T-cell (primary cell): ENCODE results near the gene CCDC106. TPM values are rescaled to one million over a fixed set of nuclear protein-coding genes. Genes with fewer than 3 reads are reported as not detected.

Source experiments
- ATAC-seq, 4 experiments: fragments of 200-7000 bp in 3 of 4; fragments of 150-1000 bp in 1 of 4; cut with Tn5 transposase; replicated peaks in 1 of 4; 1 replicate in 3 of 4; 2 replicates in 1 of 4; pipeline ENCODE4 v1.10.0; 2021; ENCODE audit warnings: moderate library complexity in 3 of 4, mild to moderate bottlenecking in 2 of 4, moderate number of reproducible peaks in 1 of 4
- CTCF ChIA-PET, 2 donors: fragments of 300-600 bp; sonication (Branson Sonifier 250); formaldehyde crosslinking; loops; one replicate each; lab custom pipeline; 2022; ENCODE audit warnings: antibody characterized with exemption in 2 of 2; lab: Charles Lee
- POLR2A ChIA-PET, 2 donors: fragments of 300-600 bp; sonication (Branson Sonifier 250); formaldehyde crosslinking; loops; one replicate each; lab custom pipeline; 2022; ENCODE audit warnings: antibody characterized with exemption in 2 of 2; lab: Charles Lee
- DNase-seq, 35 experiments: peaks; one replicate each; pipeline versions ENCODE4 v3.0.0 to v3.0.0-alpha.2; 2013 to 2023
- H3K27ac ChIP-seq: one replicate; pipeline ENCODE4 v1.5.1; 2013; ENCODE audit warnings: low read length
- H3K27me3 ChIP-seq, 2 experiments: replicated peaks in 1 of 2; 1 replicate in 1 of 2; 2 replicates in 1 of 2; pipeline versions ENCODE4 v1.6.1 to v1.7.0; 2013; ENCODE audit warnings: low read length in 1 of 2, mixed read lengths in 1 of 2; ENCODE audit not compliant: control insufficient read depth in 2 of 2, insufficient read depth in 2 of 2; ENCODE audit errors: extremely low read depth in 1 of 2
- H3K36me3 ChIP-seq, 2 donors: 1 replicate in 1 of 2; 2 replicates in 1 of 2; pipeline versions ENCODE4 v1.6.1 to v1.7.0; 2013; ENCODE audit warnings: low read length in 1 of 2; ENCODE audit not compliant: control insufficient read depth in 2 of 2, insufficient read depth in 1 of 2; ENCODE audit errors: extremely low read depth in 1 of 2
- H3K4me1 ChIP-seq, 2 experiments: 1 replicate in 1 of 2; 2 replicates in 1 of 2; pipeline versions ENCODE4 v1.6.1 to v1.7.0; 2013; ENCODE audit warnings: low read length in 2 of 2, mixed read lengths in 1 of 2; ENCODE audit not compliant: insufficient read depth in 2 of 2, control insufficient read depth in 1 of 2; ENCODE audit errors: extremely low read depth in 1 of 2
- H3K4me3 ChIP-seq, 2 donors: 1 replicate in 1 of 2; 2 replicates in 1 of 2; pipeline versions ENCODE4 v1.5.1 to v1.7.0; 2013; ENCODE audit warnings: mild to moderate bottlenecking in 2 of 2, low read length in 1 of 2, moderate library complexity in 1 of 2; ENCODE audit not compliant: control insufficient read depth in 1 of 2; ENCODE audit errors: extremely low read depth in 1 of 2
- H3K9me3 ChIP-seq: 2 replicates; pipeline ENCODE4 v1.7.0; 2013
- H3K27ac Mint-ChIP-seq, 2 donors: one replicate each; pipeline ENCODE4 v1.8.0; 2020 to 2021; ENCODE audit warnings: mild to moderate bottlenecking in 2 of 2, mixed read lengths in 2 of 2
- H3K27me3 Mint-ChIP-seq, 2 donors: one replicate each; pipeline ENCODE4 v1.8.0; 2021 to 2022; ENCODE audit warnings: mixed read lengths in 2 of 2
- H3K36me3 Mint-ChIP-seq: one replicate; pipeline ENCODE4 v1.8.0; 2021; ENCODE audit warnings: mixed read lengths
- H3K4me1 Mint-ChIP-seq, 3 donors: one replicate each; pipeline ENCODE4 v1.8.0; 2020 to 2022; ENCODE audit warnings: mixed read lengths in 3 of 3, mild to moderate bottlenecking in 1 of 3
- H3K4me3 Mint-ChIP-seq, 3 donors: one replicate each; pipeline ENCODE4 v1.8.0; 2020 to 2022; ENCODE audit warnings: mild to moderate bottlenecking in 3 of 3, mixed read lengths in 3 of 3, moderate library complexity in 3 of 3
- H3K9me3 Mint-ChIP-seq, 3 donors: one replicate each; pipeline ENCODE4 v1.8.0; 2020 to 2022; ENCODE audit warnings: mixed read lengths in 3 of 3
- WGBS: methylation state at CpG from one replicate; pipeline ENCODE4 v1.1.5; 2013; ENCODE audit warnings: missing lambda C conversion rate; ENCODE audit not compliant: insufficient coverage; 5-methylcytosine and 5-hydroxymethylcytosine counted together
- total RNA-seq, 35 experiments: library from RNA in 6 of 35; stranded (reverse) in 6 of 35; fragments of 120-200 nt in 1 of 35; gene quantifications; one replicate each; pipeline versions ENCODE4 v1.2.1 to v1.2.4 and lab custom pipeline; 2013 to 2026

CCDC106 gene
- total RNA-seq, 5 donors from 2014 or later (not counting 1 experiment from before 2014, with no cell fraction given), result 1.7 to 4.7 (median 3.8) TPM

DNA sequence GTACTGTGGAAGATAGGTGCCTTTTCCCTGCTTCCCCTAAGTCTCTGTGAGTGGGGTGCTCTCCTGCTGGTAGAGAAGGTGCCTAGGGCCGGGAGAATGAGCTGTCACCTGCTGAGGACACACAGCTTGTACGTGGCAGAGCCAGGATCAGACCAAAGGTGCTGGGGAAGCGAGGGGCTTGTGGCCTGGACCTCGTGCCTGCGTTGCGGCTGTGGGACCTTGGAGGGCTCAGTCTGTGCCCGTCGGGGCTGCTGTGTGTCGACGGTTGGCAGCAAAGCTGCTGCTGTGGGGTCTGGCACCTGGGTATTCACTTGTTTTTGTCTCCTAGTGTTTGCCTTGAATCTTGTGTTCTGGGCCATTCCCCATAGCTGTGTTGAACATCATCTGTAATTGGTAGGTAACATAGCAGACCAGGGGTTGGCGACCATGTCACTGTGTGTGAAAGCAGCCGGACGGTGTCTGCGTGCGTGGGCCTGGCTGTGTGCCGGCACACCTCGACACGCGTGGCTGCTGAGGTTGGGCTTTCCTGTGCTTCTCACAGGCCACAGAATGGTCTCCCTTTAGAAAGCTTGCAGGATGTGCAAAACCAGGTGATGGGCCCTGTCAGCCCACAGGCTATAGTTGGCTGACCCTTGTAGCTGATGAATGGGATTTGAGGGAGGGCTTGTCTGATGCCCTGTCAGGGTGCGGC, 16.0 kb downstream of the CCDC106 start:
- H3K27ac ChIP-seq, result no peak overlapping the region
- Mint-ChIP-seq H3K9me3 (no peaks in the 10 kb centered on the region), H3K36me3 (peaks cover 40% of the 10 kb centered on the region), H3K27me3 (no peaks in the 10 kb centered on the region), H3K27ac (no peak overlapping the region), H3K4me3 (no peak overlapping the region), H3K4me1 (peaks cover 37 to 46% (median 40%) of the 10 kb centered on the region in 3 donors)
- H3K4me3 ChIP-seq, result no peak overlapping the region
- peaks cover 0 to 47% of the 10 kb centered on the region in 2 experiments for H3K4me1 ChIP-seq
- no peaks in the 10 kb centered on the region for H3K9me3 ChIP-seq
- ATAC-seq (no peak), DNase-seq (no peak)
- POLR2A ChIA-PET, result no interaction called here
- CTCF ChIA-PET, result no interaction called here
- H3K27me3 ChIP-seq, result no peaks in the 10 kb centered on the region
- WGBS, result 98% methylated on average over 19 of the region's 20 CpGs
- peaks cover 24 to 90% of the 10 kb centered on the region in 2 donors for H3K36me3 ChIP-seq

DNA sequence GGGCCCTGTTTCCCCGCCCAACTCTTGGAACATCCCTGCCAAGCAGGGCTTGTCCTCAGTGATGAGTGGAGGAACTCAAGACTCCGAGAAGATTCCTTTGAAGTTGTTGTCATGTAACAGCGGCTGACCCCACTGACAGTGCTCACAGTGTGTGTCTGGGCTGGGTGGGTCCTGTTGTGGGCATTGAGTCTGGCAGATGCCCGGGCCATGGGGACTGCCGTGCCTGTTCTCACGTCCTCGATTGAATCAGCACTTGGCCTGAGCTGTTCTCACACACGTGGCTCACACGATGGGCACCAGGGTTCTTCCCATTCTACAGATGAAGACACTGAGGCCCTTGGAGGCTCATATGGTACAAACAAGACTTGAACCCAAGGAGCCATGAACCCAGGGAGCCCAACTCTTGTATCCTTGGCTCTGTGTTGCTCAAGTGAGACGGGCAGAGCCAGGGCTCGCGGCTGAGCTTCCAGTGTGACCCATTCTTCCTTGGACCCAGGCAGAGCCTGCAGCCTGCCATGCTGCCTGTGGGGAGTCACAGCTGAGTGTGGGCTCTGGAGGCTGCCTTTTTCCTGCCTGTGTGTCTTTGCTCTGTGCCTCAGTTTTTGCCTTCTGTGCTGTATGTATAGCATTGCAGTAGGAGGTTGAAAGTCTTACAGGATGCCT, 18.5 kb downstream of the CCDC106 start:
- WGBS, result 95% methylated on average over 12 of the region's 12 CpGs
- H3K4me1 Mint-ChIP-seq, result peaks cover 42 to 50% (median 46%) of the 10 kb centered on the region in 3 donors
- Histone ChIP-seq H3K4me1 (peaks cover 0 to 46% of the 10 kb centered on the region in 2 experiments), H3K4me3 (no peak overlapping the region), H3K36me3 (peaks cover 37 to 87% of the 10 kb centered on the region in 2 donors), H3K9me3 (no peaks in the 10 kb centered on the region), H3K27ac (no peak overlapping the region), H3K27me3 (no peaks in the 10 kb centered on the region)
- DNase-seq, result no peak
- CTCF ChIA-PET, result interaction anchor here in 1 of 2 donors (0.6 kb wide), 1 partner anchor 197 kb away, joined by 3 read pairs; no protein-coding TSS in a partner anchor
- H3K27me3 Mint-ChIP-seq, result no peaks in the 10 kb centered on the region
- no peaks in the 10 kb centered on the region for H3K9me3 Mint-ChIP-seq
- ATAC-seq, result no peak
- POLR2A ChIA-PET, result no interaction called here
- peaks cover 49% of the 10 kb centered on the region for H3K36me3 Mint-ChIP-seq
- no peak overlapping the region for H3K27ac Mint-ChIP-seq
- no peak overlapping the region for H3K4me3 Mint-ChIP-seq

- no peak overlapping the region for H3K27ac ChIP-seq
- Mint-ChIP-seq H3K4me3 (no peak overlapping the region), H3K9me3 (no peaks in the 10 kb centered on the region), H3K27me3 (no peaks in the 10 kb centered on the region), H3K27ac (no peak overlapping the region), H3K36me3 (peaks cover 44% of the 10 kb centered on the region), H3K4me1 (peaks cover 39 to 48% (median 47%) of the 10 kb centered on the region in 3 donors)
- ChIA-PET CTCF (no interaction called here), POLR2A (interaction anchor here in 1 of 2 donors (0.6 kb wide), 1 partner anchor 1801 kb away, joined by 3 read pairs; no protein-coding TSS in a partner anchor)
- ATAC-seq, result no peak
- H3K36me3 ChIP-seq, result peaks cover 34 to 82% of the 10 kb centered on the region in 2 donors
- 100% methylated on average over 2 of the region's 4 CpGs for WGBS
- H3K4me1 ChIP-seq, result peaks cover 0 to 47% of the 10 kb centered on the region in 2 experiments
- H3K27me3 ChIP-seq, result no peaks in the 10 kb centered on the region
- no peaks in the 10 kb centered on the region for H3K9me3 ChIP-seq
- no peak for DNase-seq
- no peak overlapping the region for H3K4me3 ChIP-seq
Measured at GRCh38 chr19:55667006-55667381, 19.0 kb downstream of the CCDC106 start.

- Histone ChIP-seq H3K36me3 (peaks cover 33 to 78% of the 10 kb centered on the region in 2 donors), H3K9me3 (no peaks in the 10 kb centered on the region), H3K4me1 (peaks cover 0 to 45% of the 10 kb centered on the region in 2 experiments), H3K4me3 (no peak overlapping the region), H3K27me3 (no peaks in the 10 kb centered on the region), H3K27ac (no peak overlapping the region)
- H3K27me3 Mint-ChIP-seq, result no peaks in the 10 kb centered on the region
- ChIA-PET CTCF (interaction anchor here in 1 of 2 donors (1.4 kb wide), 1 partner anchor 11 kb away, joined by 4 read pairs; no protein-coding TSS in a partner anchor), POLR2A (interaction anchor here in 1 of 2 donors (0.6 kb wide), 1 partner anchor 1801 kb away, joined by 3 read pairs; no protein-coding TSS in a partner anchor)
- ATAC-seq, result no peak
- H3K27ac Mint-ChIP-seq, result peak overlapping the region in 1 of 2 donors; percentile 16
- no peak overlapping the region for H3K4me3 Mint-ChIP-seq
- no peak for DNase-seq
- H3K36me3 Mint-ChIP-seq, result peaks cover 45% of the 10 kb centered on the region
- H3K9me3 Mint-ChIP-seq, result no peaks in the 10 kb centered on the region
- peaks cover 41 to 52% (median 50%) of the 10 kb centered on the region in 3 donors for H3K4me1 Mint-ChIP-seq
- 97% methylated on average over 6 of the region's 12 CpGs for WGBS
Measured at GRCh38 chr19:55667511-55667910, 19.5 kb downstream of the CCDC106 start.

GRCh38 chr19:55667958-55668357, 19.9 kb downstream of the CCDC106 start:
- no peaks in the 10 kb centered on the region for H3K9me3 ChIP-seq
- Mint-ChIP-seq H3K27ac (no peak overlapping the region), H3K4me3 (no peak overlapping the region), H3K36me3 (peaks cover 41% of the 10 kb centered on the region), H3K4me1 (peaks cover 36 to 48% (median 46%) of the 10 kb centered on the region in 3 donors), H3K27me3 (no peaks in the 10 kb centered on the region), H3K9me3 (no peaks in the 10 kb centered on the region)
- H3K36me3 ChIP-seq, result peaks cover 33 to 74% of the 10 kb centered on the region in 2 donors
- WGBS, result 91% methylated on average over 9 of the region's 11 CpGs
- H3K4me3 ChIP-seq, result no peak overlapping the region
- DNase-seq, result no peak
- ATAC-seq, result no peak
- H3K4me1 ChIP-seq, result peaks cover 0 to 45% of the 10 kb centered on the region in 2 experiments
- H3K27ac ChIP-seq, result no peak overlapping the region
- ChIA-PET POLR2A (no interaction called here), CTCF (interaction anchor here in 1 of 2 donors (1.4 kb wide), 1 partner anchor 11 kb away, joined by 4 read pairs; no protein-coding TSS in a partner anchor)
- no peaks in the 10 kb centered on the region for H3K27me3 ChIP-seq

DNA sequence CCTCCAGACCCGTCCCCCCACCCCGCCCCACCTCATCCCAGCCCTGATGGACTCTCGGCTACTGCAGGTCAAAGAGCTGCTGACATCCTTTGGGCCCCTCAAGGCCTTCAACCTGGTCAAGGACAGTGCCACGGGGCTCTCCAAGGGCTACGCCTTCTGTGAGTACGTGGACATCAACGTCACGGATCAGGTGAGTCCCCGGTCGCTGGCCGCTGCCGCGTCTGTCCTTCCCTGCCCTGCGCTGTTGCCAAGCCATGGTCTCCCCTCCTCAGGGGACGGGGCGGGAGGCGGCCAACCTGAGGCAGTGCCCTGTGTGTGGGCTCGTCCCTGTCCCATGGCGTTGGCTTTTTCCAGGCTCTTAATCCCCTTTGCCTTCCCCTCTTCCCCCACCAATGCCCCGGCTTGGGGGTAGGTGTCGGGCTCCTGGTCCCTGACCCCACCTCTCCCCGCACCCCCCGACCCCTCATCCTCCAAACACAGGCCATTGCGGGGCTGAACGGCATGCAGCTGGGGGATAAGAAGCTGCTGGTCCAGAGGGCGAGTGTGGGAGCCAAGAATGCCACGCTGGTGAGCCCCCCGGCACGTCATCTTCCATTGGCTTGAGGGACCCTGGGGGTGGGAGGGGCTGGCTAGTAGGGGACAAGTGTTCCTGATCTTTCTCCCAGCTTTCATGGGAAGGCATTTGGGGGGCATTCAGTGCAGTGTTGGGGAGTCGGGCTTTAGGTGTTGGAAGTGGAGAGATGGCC, 20.8 kb downstream of the CCDC106 start:
- H3K4me3 ChIP-seq, result no peak overlapping the region
- ChIA-PET POLR2A (interaction anchor here in 1 of 2 donors (0.7 kb wide), 1 partner anchor 23 kb away, joined by 9 read pairs; no protein-coding TSS in a partner anchor), CTCF (interaction anchor here in 1 of 2 donors (1.4 kb wide), 1 partner anchor 12 kb away, joined by 4 read pairs; no protein-coding TSS in a partner anchor)
- peaks cover 33 to 65% of the 10 kb centered on the region in 2 donors for H3K36me3 ChIP-seq
- H3K9me3 ChIP-seq, result no peaks in the 10 kb centered on the region
- peaks cover 38 to 48% (median 47%) of the 10 kb centered on the region in 3 donors for H3K4me1 Mint-ChIP-seq
- 94% methylated on average over 26 of the region's 30 CpGs for WGBS
- H3K27ac Mint-ChIP-seq, result no peak overlapping the region
- H3K27ac ChIP-seq, result no peak overlapping the region
- H3K4me3 Mint-ChIP-seq, result no peak overlapping the region
- no peaks in the 10 kb centered on the region for H3K27me3 ChIP-seq
- H3K9me3 Mint-ChIP-seq, result no peaks in the 10 kb centered on the region
- ATAC-seq (no peak), DNase-seq (no peak)
- peaks cover 35% of the 10 kb centered on the region for H3K36me3 Mint-ChIP-seq
- H3K27me3 Mint-ChIP-seq, result no peaks in the 10 kb centered on the region
- H3K4me1 ChIP-seq, result peaks cover 0 to 49% of the 10 kb centered on the region in 2 experiments
